GM19372 (cell line): Measurements from ENCODE around the gene NKPD1.
"Not testable (repeated sequence)": the region's sequence is repeated elsewhere in the genome, so short reads cannot be mapped to it uniquely, and the experiment has no call there.

Source experiments
- ATAC-seq: cut with Tn5 transposase; IDR thresholded peaks from one replicate; pipeline ENCODE4 v1.9.1; 2021; ENCODE audit warnings: mild to moderate bottlenecking, low read depth, moderate library complexity; ENCODE audit not compliant: unreplicated experiment

Gene NKPD1

DNA sequence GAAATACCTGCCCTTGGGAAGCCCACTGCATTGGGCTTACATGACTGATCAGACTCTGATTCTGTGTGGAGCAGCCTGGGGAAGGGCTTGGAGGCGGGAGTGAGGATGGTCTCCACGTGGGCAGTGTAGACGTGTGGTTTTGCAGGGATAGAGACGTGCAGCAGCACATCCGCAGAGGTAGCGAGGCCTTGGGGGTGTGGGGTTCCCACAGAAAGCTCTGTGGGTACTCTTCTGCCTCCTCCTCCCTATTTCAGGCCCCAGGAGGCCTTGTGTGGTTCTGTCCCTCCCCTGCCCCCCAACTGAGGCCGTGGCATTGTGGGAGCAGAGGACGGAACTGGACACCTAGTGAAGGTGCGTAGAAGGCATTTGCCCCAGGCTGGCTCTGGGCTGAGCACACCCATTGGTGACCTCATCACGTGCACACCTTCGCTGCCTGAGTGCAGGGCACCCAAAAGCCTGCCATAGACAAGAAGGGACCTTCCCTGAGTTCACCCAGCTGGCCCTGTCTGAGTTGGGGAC lies 38.9 kb downstream of the NKPD1 start:
- no peak for ATAC-seq

DNA sequence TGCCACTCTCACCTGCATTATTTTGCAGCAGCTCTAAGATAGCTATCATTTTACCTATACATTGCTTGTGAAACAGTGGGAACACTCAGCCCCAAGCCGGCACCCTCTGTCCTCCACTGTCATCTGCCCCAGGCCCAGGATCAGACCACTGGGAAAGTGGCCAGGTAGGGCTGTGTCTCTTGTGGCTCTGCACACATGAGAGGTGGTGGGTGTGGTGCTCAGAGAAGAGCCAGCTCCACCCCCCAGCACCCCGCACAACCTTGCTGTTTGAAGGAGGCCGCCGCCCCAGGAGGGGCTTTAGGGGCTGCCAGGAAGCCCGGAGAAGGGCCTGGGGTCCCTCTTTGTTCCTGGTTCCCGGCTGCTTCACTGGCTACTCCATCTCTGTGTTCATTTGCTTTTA lies 41.2 kb downstream of the NKPD1 start:
- ATAC-seq: no peak

DNA sequence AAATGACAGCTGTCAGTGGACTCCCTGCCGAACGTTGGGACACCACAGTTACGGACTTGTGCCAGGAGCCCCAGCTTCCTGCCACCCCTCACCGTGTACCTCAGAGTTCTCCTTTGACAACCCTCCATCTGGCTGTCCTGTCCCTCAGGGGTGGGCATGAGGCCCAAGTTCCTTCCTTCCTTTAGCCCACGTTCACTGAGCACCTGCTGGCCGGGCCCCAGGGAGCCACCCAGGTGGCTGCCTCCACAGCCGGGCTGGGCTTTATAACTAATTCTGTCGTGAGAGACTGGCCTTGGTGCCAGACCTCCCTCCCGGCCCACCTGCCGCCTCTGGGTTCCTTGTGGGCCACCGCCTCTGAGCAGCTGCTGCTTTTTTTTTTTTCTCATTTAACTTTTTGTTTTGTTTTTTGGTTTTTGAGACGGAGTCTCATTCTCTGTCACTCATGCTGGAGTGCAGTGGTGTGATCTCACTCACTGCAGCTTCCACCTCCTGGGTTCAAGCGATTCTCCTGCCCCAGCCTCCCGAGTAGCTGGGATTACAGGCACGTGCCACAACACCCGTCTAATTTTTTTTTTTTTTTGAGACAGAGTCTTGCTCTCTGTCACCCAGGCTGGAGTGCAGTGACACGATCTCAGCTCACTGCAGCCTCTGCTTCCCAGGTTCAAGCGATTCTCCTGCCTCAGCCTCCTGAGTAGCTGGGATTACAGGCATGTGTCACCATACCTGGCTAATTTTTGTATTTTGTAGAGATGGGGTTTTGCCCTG lies 42.0 kb downstream of the NKPD1 start:
- not testable (repeated sequence) for ATAC-seq

DNA sequence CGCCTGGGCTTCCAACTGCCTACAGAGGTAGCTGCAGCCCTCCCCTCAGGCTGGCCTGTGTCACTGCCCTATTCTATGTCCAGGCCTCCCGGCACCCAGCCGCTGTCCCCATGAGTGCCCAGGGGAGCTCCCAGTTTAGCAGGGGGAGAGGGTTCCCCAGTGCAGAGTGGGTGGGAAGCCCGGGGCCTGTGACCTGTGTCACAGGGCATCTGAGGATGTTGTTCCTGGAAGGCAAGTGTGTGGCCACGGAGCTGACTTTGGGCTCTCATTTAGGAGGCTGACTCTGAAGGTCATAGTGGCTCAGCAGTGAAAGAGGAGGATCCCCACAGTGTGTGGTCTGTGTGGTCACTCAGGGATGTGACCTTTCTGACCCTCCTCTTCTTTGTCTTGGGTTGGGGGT lies 42.7 kb downstream of the NKPD1 start:
- ATAC-seq: no peak

DNA sequence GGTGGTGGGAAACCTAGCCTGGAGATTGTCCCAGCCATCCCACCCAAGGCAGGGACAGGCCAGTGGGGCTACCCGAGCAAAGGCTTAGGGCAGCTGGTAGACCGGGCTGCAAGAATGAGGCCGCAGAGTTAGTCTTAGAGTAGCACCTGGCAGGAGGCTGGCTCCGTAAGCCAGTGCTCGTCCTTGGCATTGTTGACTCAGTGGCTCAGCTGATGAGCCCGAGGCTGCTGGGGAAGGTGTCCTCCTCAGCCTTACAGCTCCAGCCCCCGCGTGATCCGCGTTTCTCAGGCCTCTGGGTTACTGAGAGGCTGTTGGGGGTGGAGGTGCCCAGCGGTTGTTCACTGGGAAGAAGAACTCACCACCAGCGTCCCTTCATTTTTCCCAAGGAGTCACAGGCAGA lies 43.1 kb downstream of the NKPD1 start:
- no peak for ATAC-seq

DNA sequence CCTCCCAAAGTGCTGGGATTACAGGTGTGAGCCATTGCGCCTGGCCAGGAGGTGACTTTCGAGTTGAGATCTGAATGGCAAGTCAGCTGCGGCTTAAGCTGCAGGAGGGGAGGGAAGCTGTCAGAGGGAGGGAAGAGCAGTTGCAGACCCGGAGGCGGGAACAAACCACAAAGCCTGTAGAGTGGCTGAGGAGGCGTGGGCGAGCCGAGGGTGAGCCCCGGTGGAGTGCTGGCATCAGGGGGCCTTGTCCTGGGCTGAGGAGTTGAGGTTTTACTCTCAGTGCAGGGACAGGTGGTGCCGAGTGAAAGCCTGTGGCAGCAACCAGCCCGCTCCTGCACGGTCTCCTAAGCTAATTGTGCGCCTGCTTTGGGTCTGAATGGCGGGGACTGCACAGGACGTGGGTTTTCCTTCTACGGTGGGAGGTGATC lies 43.6 kb downstream of the NKPD1 start:
- ATAC-seq: no peak

DNA sequence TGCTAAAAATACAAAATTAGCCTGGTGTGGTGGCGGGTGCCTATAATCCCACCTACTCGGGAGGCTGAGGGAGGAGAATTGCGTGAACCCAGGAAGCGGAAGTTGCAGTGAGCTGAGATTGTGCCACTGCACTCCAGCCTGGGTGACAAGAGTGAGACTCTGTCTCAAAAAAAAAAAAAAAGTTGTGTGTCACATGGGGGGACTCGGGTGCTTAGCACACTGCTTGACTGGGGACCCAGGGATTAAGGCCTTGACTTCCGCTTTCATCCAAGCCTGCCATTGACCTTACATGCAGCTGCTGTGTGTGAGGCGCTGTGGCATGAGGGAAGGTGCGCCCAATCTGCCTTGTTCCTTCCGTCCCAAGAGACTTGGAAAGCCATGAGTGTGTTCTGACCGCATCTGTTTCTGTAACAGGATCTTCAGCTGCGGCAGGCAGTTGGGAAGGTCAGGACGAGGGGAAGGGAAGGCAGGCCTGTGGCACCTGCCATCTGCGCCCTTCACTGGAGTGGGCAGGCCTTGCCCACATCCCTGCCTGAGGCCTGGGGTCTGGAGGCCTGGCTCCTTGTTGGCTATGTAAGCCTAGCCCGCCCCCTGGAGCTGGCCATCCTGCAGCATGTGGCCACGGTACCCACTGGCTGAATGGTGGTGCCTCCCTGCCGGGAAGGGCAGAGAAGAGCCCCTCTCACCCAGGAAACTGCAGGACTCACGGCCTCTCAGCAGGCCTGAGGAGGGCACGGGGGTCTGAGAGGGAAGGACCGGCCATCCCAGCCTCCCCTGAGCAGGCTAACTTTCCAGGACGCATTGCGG lies 44.8 kb downstream of the NKPD1 start:
- no peak for ATAC-seq

DNA sequence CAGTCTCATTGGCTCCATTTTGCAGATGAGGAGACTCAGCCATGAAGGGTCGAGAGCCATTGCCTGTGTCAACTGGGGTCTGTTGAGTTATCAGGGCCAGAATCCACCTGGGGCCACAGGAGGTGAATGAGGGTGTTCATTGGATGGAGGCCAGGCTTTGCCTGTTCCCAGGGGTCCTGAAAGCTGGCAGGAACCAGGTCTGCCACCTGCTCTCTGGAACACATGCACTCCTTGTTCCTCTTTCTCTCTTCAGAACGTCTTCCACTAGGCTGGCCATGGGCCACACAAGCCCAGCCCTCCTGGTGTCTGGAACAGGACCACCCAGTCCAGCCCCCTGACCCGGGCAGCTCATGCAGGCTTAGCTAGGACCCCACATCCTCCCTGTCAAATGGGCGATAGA lies 46.7 kb downstream of the NKPD1 start:
- ATAC-seq: no peak

DNA sequence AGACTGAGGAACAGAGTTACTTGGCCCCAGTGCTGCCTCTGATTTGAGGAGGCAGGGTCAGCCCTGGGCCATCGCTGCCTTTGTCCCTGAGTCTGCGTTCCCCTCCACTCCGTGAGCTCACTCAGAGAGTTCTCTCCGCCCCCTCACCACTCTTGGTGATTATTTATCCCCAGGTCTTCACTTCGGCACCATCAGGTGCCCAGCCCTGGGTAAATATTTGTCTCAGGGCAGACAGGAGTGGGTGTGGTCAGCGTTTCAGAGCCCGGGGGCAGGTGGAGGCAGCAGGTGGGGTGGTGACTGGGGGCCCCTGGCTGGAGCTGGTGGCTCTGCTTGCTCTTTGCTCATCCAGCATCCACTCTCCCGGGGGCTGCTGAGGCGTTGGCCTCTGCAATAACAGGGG lies 47.2 kb downstream of the NKPD1 start:
- ATAC-seq: no peak

DNA sequence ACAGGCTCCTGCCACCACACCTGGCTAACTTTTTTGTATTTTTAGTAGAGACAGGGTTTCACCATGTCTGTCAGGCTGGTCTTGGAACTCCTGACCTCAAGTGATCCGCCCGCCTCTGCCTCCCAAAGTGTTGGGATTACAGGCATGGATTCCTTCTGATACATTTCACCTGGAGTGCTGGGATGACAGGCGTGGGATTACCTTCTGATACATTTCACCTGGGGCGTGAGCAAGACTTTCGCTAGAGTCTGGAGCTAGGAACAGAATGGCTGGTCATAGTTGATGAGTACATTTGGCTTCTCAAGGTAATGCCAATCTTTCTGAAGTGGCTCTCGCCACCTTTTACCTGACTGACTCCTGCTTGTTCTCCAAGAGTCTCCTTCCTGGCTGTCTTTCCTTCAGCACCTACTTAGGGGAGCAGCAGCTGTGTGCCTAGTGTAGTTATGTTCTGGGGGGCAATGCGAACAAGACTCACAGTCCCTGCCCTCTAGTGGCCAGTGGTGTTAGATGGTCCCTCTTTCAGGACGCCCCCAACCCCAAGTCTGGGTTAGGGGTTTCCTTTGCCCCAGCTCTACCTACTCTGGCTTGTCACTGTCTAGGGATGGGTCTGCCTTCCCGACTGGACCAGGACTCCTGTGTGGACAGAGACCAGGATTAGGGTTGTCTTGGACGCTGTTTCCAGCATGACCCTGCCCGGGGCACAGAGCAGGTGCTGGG lies 48.5 kb downstream of the NKPD1 start:
- ATAC-seq: no peak
